Cortex of kidney (tissue), 1 donor: ENCODE measurements around the gene AGAP1.

Source experiments
- DNase-seq: peaks from one replicate; lab custom pipeline; 2025; lab: John Stamatoyannopoulos, UW

The AGAP1 gene

DNA sequence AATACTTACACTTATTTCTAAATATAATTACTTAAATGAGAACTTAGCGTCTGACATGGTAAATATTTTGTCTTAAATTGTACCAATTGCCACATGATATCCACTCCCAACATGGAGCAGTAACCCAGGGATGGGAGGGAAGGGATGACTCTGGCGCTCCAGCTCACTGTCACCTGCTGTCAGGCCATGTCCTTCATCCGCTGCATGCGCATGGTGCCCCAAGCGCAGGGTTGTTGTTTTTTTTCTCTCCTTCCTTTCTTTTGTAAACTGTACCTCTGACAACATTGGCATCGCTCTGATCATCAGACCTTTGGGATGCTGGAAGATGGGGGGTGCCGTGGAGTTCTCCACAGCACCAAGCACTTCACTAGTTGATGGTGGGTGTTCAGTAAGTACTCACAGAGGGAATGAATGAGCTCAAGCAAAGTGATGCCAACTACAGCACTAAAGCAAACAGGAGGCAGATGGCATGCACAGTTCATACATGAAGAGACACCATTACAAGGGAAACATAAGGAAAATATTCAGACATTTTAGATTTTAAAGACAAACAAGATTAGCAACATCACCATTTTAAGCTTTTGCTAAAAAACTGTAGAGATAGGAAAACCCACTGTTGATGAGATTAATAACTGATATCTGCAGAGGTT, 426.5 kb downstream of the AGAP1 start:
- DNase-seq: no peak

GRCh38 chr2:235921508-235922191, 427.8 kb downstream of the AGAP1 start:
- no peak for DNase-seq

DNA sequence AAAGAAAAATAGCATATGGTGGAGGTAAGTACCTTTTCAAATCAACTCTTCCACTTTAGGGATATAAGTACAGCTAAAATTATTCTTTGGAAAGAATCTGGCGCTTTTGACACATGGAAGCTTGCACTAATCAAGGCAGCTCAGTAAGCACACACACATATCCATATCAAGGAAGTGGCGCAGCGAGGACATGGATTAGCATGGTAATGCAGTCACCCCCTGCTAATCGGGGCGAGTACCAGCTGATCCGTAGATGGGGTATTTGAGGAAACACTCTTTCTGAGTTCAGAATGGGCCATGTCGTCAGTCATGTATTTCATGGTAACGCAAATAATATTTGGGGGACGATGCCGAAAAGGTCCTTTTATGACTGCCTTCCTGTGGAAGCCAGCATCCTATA, 429.0 kb downstream of the AGAP1 start:
- no peak for DNase-seq

- no peak for DNase-seq
Observed at GRCh38 chr2:235923859-235924674, 430.2 kb downstream of the AGAP1 start.

DNA sequence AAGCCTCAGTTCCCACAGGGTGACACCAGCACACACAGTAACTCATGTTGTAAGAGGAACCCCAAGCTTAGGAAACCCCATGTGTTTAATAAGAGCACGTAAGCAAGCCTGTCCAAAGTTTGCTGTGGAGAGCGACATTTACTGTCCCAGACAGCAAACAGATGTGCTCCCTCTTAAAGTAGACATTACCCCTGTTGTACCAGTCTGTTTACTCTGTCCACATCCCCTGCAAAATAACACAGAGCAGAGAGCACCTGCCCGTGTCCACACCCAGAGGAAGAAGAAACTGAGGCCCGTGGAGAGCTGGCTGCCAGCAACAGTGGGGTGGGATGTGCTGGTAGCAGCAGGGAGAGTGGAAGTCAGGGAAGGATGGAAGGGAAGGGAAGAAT, 430.8 kb downstream of the AGAP1 start:
- DNase-seq: no peak

DNA sequence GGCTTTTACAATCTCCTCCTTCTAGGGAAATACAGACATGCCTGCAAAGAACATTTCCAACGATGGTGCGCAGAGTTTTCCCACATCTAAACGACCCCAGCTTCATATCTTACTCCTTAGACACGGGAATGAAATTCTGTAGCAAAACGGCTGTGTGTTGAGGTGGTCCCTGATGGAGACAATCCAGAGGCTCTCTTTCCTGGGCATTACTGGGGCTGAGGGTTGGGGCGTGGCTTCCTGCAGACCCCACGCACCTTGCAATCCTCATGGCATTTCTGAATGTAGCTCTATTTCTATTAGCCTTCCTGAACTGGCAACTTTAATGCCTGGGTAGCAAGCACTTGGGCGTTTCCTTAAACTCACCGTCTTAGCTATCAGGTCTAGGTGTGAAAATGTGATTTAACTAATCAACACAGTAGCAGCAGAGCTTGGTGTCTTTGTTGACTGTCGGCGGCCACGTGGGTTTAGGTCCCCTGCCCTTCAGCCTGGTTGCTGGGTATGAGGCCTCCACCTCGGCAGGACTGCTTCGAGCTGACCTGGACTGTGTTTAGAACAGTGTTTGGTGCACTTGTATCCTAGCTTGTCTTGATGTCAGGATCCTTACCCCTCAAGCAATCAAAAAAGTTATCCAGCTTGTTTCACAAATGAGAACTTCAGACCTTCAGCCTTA, 431.5 kb downstream of the AGAP1 start:
- no peak for DNase-seq

DNA sequence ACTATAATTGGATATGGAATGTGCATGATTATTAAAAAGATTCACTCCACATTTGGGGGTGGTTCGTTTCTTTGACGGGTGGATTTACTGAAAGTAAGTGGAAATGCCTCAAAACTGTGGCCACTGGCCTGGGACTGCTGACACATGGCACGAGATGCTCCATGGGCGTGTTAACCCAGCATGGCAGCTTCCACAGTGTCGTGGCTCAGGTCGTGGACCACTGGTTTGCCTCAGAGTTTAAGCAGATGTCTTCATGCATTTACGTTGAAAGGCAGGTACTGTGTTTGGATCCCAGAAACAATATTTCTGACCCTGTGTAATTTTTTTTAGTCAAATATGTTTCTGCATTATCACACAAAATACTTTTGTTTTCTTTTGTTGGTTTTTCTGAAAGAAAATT, 432.4 kb downstream of the AGAP1 start:
- DNase-seq: no peak

DNA sequence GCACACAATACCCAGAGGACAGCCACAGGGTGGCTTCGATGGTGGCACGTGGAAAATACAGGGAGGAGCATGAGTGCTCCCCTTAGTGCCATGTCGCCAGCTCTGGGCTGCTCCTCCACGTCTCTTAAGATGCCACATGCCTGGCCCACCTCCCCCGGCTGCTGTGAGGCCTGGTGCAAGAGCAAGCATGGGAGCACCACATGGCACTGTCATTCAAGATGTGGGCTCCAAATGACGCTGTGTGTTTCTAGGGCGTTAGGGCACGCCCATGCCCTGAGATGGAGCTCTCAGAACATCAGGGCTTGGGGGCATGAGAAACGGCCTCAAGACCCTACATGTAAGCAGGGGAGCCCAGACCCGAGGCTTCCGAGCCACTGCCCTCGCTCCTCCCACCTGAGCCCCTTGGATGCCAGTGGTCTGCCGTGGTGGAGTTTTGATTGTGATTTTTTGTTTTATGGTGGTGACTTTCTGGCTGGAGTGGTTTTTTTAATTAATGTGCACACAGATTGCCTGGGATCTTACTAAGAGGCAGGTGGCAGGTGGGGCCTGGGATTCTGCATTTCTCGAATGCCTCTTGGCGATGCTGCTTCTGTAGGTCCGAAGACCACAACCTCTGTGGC, 435.0 kb downstream of the AGAP1 start:
- DNase-seq: no peak

DNA sequence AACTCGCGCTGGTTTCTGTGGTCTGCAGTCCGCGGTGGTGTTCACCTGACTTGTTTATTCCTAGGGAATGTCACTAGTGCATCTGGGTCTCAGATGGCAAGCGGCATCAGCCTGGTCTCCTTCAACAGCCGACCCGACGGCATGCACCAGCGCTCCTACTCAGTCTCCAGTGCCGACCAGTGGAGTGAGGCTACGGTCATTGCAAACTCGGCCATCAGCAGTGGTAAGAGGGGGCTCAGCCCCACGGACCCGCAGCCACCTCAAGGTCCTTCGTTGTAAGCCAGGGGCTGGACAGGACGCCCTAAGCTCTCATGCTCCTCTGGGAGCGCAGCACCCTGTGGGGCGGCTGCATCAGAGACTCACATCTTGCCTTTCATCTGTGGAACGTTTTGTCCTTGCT, 436.9 kb downstream of the AGAP1 start:
- DNase-seq: no peak

DNA sequence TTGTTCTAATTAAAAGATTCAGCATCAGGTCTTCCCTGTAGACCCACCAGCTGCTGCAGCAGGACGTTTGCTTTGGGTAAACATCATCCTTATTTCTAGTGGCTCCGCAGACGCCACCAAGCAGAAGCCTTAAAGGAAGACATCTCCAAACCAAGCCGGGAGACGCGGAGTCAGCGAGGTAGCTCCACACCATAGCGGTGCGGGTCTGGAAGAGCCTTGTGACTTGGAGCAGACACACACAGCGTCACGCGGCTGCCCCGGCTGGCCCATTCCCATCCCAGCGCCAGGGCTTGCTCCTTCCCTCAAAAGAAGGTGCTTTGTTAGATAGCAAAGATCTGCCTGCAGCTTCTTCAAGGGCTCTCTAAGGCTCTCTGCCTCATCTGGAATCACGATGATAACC, 437.8 kb downstream of the AGAP1 start:
- DNase-seq: no peak

DNA sequence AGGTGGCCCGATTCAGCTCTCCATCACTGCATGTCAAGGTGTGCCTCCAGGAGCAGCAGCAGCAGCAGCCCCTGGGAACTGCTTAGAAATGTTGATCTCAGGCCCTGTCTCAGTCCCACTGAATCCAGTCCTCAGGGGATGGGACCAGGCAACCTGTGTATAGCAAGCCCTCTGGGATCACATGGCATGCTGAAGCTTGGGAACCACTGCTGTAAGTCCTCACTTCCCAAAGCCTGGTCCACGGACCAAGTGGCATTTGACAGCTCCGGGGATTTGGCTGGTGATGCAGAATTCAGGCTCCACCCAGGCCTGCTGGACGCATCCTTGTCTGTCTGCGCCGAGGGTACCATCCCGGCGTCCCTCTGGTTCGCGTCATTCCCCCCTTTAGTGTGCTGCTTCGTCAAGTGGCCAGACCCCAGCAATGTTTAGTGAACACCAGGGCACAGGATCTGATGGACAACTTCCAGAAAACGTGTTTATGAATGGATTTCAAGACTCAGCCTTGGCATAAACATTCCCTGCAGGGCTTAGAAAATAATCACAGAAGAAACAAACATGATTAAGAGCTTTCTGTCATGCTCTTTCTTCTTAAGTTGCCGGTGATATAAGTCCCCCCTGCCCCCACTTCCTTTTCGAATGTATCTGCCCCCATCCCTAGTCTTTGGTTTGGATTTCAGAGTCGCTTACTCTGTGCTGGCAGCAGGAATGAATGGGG, 440.4 kb downstream of the AGAP1 start:
- DNase-seq: no peak

DNA sequence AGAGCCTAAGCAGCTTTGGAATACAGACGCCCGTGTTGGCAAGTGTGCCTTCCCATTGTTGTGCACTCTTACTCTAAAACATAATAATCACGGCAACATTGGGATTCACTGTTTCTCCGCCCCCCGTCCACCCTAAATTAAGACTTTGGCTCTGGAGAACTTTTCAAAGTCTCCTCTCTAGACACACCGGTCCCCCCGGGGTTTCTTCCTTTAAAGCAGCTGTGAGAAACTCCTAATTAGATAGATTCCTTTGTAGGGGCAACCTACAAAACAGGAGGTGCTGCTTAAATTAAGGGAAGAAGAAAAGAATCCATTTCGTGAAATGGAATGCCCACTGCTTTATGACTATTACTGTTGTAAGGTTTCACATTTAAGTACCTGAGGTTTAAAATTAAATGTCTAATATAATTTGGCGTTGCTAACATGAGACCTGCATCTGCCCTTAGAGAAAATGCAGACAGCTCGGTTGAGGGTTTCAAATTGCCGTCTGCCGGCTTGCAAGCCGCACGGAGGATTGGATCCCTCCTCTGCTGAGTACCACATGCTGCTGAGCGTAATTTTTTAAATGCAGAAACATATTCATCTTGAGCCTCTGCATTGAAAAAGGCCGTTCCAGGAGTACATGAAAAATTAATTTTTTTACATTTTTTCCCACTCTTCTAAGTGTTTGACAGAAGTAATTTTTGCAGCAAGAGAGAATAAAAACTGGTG, 441.1 kb downstream of the AGAP1 start:
- no peak for DNase-seq

GRCh38 chr2:235935773-235936172, 441.9 kb downstream of the AGAP1 start:
- DNase-seq: no peak

GRCh38 chr2:235936493-235936892, 442.6 kb downstream of the AGAP1 start:
- no peak for DNase-seq

- no peak for DNase-seq
Observed at GRCh38 chr2:235937087-235937486, 443.2 kb downstream of the AGAP1 start.

DNA sequence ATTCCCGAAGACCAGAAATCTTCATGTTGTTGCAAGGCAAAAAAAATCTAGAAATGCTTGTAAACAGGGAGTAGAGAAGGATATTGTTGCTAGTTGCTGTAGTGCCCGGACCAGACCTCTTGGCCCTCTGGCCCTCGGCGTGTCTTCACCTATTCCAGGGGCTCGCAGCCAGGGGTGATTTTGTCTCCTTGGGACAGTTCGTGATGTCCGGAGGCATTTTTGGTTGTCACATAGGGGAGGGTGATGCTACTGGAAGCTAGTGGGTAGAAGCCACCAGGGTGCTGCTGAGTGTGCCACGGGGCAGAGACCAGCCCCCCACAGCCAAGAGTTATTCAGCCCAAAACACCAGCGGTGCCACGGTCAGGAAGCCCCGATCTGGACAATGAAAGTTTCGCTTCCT, 443.7 kb downstream of the AGAP1 start:
- DNase-seq: no peak

DNA sequence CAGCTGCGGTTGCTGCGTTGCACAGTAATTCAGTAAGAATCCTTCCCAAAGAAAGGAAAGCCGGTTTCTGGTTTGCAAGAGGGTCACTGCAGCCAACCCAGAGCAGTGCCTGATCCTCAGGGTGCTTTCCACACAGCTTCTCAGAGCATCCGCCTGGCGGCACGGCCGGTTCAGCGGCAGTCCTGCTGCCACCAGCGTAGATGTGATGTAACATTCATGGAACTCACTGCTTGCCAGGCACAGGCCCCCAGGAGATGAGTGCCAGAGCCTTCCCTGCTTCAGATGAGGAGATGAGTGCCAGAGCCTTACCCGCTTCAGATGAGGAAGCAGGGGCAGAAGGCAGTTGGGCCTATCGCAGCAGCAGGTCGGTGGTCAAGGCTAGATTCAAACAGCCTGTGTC, 444.1 kb downstream of the AGAP1 start:
- DNase-seq: no peak

DNA sequence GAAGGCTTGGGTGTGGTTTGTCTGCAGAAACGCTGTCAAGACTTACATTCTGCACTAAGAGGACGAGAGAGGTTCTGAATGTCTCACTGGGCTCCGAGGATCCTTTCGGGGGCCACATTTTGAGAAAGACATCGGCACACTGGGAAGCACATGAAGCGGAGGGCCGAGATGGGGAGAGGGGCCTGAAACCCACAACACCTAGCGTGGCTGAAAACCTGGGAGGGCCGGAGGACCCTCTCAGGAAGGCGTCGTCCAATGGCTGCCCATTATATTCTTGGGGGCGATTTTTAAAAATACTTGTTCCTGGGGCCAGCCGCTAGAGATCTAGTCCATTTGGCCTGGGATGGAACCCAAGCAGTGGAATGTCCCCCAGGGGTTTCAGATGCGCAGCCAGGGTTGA, 444.8 kb downstream of the AGAP1 start:
- DNase-seq: no peak

GRCh38 chr2:235939471-235939870, 445.6 kb downstream of the AGAP1 start:
- DNase-seq: no peak

GRCh38 chr2:235940330-235940729, 446.5 kb downstream of the AGAP1 start:
- DNase-seq: no peak

- DNase-seq: no peak
Observed at GRCh38 chr2:235944591-235944990, 450.7 kb downstream of the AGAP1 start.
